ENCODE measurements around the gene ESR1. TPM values are rescaled to one million over a fixed set of nuclear protein-coding genes. Genes with fewer than 3 reads are reported as not detected.
A peak's percentile ranks its signal among the peaks of the same experiment; 100 is the strongest.

ESR1 gene
- total and polyA plus RNA-seq, 2 donors from 2014 or later = 1.1 to 5.2 TPM

- FAIRE-seq = no peak
- H3K36me3 ChIP-seq (ENCODE audit: control insufficient read depth in 2 of 3, insufficient read depth in 3 of 3, low read length in 3 of 3) = peaks cover 3 to 25% (median 10%) of the 10 kb centered on the region in 3 donors
- intact Hi-C loops (cut with DNase I) = no loop called here
These were observed 359.4 kb downstream of the ESR1 start for GRCh38 chr6:152166897-152167296.

GRCh38 chr6:152167641-152168603 lies 360.4 kb downstream of the ESR1 start:
- Histone ChIP-seq H3K27ac (ENCODE audit: low read depth in 2 of 2, low read length in 2 of 2) (no peak overlapping the region), H3K4me1 (ENCODE audit: control insufficient read depth in 2 of 3, insufficient read depth in 2 of 3, low read depth in 1 of 3, low read length in 3 of 3) (peaks cover 0 to 3% (median 0%) of the 10 kb centered on the region in 3 donors), H3K9me3 (ENCODE audit: control insufficient read depth in 2 of 3, insufficient read depth in 1 of 3, low read length in 3 of 3) (no peaks in the 10 kb centered on the region), H3K4me3 (ENCODE audit: low read length in 3 of 3) (no peak overlapping the region), H3K36me3 (ENCODE audit: control insufficient read depth in 2 of 3, insufficient read depth in 3 of 3, low read length in 3 of 3) (peaks cover 3 to 19% (median 10%) of the 10 kb centered on the region in 3 donors), H3K27me3 (ENCODE audit: control insufficient read depth, insufficient read depth, low read length) (no peaks in the 10 kb centered on the region), H3K9ac (ENCODE audit: low read length in 3 of 3) (no peak overlapping the region)
- intact Hi-C loops (cut with DNase I) = no loop called here
- no peak for TF ChIP-seq CTCF (IDR thresholded peaks at IDR 0.05; ENCODE audit: borderline replicate concordance, extremely low read depth, insufficient read depth)
- no peak for FAIRE-seq
- DNase-seq = peak in 1 of 5 donors; percentile 14

More at GRCh38 chr6:152166897-152167296, 359.4 kb downstream of the ESR1 start:
- DNase-seq = no peak
- Histone ChIP-seq H3K4me1 (ENCODE audit: control insufficient read depth in 2 of 3, insufficient read depth in 2 of 3, low read depth in 1 of 3, low read length in 3 of 3) (peaks cover 0 to 3% (median 0%) of the 10 kb centered on the region in 3 donors), H3K27me3 (ENCODE audit: control insufficient read depth, insufficient read depth, low read length) (no peaks in the 10 kb centered on the region), H3K4me3 (ENCODE audit: low read length in 3 of 3) (no peak overlapping the region), H3K9me3 (ENCODE audit: control insufficient read depth in 2 of 3, insufficient read depth in 1 of 3, low read length in 3 of 3) (no peaks in the 10 kb centered on the region), H3K27ac (ENCODE audit: low read depth in 2 of 2, low read length in 2 of 2) (no peak overlapping the region), H3K9ac (ENCODE audit: low read length in 3 of 3) (no peak overlapping the region)
- TF ChIP-seq CTCF (IDR thresholded peaks at IDR 0.05; ENCODE audit: borderline replicate concordance, extremely low read depth, insufficient read depth) = no peak

DNA sequence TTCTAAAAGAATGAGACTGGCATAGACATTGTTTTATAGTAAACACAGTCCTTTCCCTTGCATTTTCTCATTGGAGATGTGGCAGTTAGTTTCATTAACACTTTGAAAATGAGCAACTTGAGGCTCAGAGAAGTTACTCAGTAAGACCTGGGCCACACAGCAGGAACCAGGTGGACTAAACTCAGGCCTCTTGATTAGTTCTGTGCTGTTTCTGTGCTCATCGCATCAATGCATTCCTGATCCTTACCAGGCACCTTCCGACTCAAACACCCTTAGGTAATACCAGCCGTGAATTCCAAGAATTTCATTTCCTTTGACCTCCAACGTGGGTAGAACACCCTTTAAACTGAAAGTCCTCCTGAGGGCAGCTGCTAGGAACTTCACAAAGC lies 362.8 kb downstream of the ESR1 start:
- no peak for DNase-seq
- no peak for TF ChIP-seq CTCF (IDR thresholded peaks at IDR 0.05; ENCODE audit: borderline replicate concordance, extremely low read depth, insufficient read depth)
- H3K4me3 ChIP-seq (ENCODE audit: low read length in 3 of 3) = no peak overlapping the region

More for the DNA sequence above, 362.8 kb downstream of the ESR1 start:
- Histone ChIP-seq H3K27me3 (ENCODE audit: control insufficient read depth, insufficient read depth, low read length) (no peaks in the 10 kb centered on the region), H3K4me1 (ENCODE audit: control insufficient read depth in 2 of 3, insufficient read depth in 2 of 3, low read depth in 1 of 3, low read length in 3 of 3) (peaks cover 0 to 3% (median 0%) of the 10 kb centered on the region in 3 donors), H3K9me3 (ENCODE audit: control insufficient read depth in 2 of 3, insufficient read depth in 1 of 3, low read length in 3 of 3) (no peaks in the 10 kb centered on the region), H3K9ac (ENCODE audit: low read length in 3 of 3) (no peak overlapping the region), H3K36me3 (ENCODE audit: control insufficient read depth in 2 of 3, insufficient read depth in 3 of 3, low read length in 3 of 3) (peaks cover 3 to 22% (median 12%) of the 10 kb centered on the region in 3 donors), H3K27ac (ENCODE audit: low read depth in 2 of 2, low read length in 2 of 2) (no peak overlapping the region)
- FAIRE-seq = no peak
- intact Hi-C loops (cut with DNase I) = no loop called here

Measured in kidney (tissue), 14 donors.